B cell (primary cell): ENCODE results near the gene ZNF618.

Source experiments
- EZH2 ChIP-seq: IDR thresholded peaks from 2 replicates; pipeline ENCODE4 v1.6.1; 2012; ENCODE audit warnings: borderline replicate concordance, low read depth, mild to moderate bottlenecking, moderate library complexity, low read length; ENCODE audit not compliant: insufficient read depth, poor library complexity, severe bottlenecking
- TF ChIP-seq, protein P1 (sequence below): fragments of 200-600 bp; IDR thresholded peaks from one replicate; pipeline ENCODE4 v1.8.0; 2022; ENCODE audit warnings: antibody characterized with exemption, mild to moderate bottlenecking

DNA sequence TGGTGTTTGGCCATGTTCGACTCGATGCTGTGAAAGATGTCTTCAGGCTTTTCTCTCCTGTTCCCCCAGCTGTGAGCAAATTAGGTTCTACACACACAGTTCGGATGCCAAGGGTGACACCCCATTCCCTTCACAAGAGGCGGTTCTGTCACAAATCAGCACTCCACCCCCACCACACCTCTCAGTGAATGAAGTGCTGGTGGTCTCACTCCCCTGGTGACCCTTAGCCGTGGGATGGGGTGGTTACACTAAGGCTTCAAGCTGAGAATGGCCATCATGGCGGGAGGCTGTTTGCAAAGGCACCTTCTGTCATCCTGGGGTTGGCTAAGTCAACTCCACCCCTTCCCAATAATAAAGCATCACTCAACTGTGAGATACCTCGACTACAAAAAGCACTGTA, 175.6 kb downstream of the ZNF618 start:
- TF ChIP-seq, protein P1, sequence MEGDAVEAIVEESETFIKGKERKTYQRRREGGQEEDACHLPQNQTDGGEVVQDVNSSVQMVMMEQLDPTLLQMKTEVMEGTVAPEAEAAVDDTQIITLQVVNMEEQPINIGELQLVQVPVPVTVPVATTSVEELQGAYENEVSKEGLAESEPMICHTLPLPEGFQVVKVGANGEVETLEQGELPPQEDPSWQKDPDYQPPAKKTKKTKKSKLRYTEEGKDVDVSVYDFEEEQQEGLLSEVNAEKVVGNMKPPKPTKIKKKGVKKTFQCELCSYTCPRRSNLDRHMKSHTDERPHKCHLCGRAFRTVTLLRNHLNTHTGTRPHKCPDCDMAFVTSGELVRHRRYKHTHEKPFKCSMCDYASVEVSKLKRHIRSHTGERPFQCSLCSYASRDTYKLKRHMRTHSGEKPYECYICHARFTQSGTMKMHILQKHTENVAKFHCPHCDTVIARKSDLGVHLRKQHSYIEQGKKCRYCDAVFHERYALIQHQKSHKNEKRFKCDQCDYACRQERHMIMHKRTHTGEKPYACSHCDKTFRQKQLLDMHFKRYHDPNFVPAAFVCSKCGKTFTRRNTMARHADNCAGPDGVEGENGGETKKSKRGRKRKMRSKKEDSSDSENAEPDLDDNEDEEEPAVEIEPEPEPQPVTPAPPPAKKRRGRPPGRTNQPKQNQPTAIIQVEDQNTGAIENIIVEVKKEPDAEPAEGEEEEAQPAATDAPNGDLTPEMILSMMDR, result no peak
- TF ChIP-seq EZH2, result no peak
